DND-41 (cell line): ENCODE measurements around the gene EDNRA.

Experiments
- CTCF ChIP-seq: IDR thresholded peaks from 2 replicates; pipeline ENCODE4 v1.5.1; 2012; ENCODE audit warnings: borderline replicate concordance, low read length, moderate library complexity, mild to moderate bottlenecking; ENCODE audit not compliant: poor library complexity, severe bottlenecking; ENCODE audit errors: extremely low read depth
- EZH2 ChIP-seq: IDR thresholded peaks from 3 replicates; pipeline ENCODE4 v1.6.1; 2012; ENCODE audit warnings: borderline replicate concordance, low read depth, mild to moderate bottlenecking, moderate library complexity, low read length, inconsistent platforms; ENCODE audit not compliant: severe bottlenecking

- TF ChIP-seq EZH2 = no peak
- TF ChIP-seq CTCF = no peak
These were observed 54.2 kb downstream of the EDNRA start for GRCh38 chr4:147535124-147535523.
